ENCODE measurements around the gene UCN2. TPM values are rescaled to one million over a fixed set of nuclear protein-coding genes. Genes with fewer than 3 reads are reported as not detected.
"Not testable (repeated sequence)": the region's sequence is repeated elsewhere in the genome, so short reads cannot be mapped to it uniquely, and the experiment has no call there.

Gene UCN2
- total and polyA plus RNA-seq, 2 donors from 2014 or later = not detected

DNA sequence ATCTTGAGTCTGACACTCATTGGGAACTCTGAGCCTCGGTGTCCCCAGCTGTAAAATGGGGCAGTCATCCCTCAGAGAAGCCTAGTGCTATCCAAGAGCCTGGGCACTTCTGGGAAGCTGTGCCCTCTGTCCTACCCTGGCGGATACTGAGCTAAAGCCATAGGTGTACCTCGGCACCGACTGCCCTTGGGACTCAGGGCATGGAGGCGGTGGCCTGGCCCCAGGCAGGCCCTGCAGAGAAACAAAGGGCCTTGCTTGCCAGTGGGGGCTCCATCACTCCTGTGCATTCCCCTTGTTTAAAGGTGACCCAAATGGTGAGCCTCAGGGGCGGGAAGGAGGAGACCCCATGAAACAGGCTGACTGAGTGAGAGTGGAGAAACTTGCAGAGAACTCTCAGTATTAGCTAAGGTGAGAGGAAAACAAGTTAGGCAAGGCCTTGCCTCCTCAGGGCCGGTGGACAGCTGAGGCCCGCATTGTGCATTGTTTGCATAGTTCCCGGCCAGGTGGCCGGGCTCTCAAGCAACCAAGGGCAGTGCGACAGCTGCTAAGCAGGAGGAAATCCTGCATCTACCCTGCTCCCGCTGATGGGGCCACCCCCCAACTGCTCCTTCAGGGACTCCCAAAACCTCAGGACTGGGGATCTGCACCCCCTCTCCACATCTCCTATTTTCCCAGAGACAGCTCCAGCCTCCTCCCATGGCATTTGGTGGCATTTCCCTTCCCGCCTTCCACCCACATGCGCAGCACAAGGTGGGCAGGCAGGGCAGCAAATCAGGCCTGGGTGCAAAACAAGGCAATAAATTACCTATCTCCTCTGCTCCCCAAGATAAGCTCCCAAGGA, 11.2 kb downstream of the UCN2 start:
- DNase-seq (peak in 4 of 5 donors; percentile 27 to 51 (median 45)), FAIRE-seq (no peak)
- Histone ChIP-seq H3K27ac (ENCODE audit: low read depth in 2 of 2, low read length in 2 of 2) (no peak overlapping the region), H3K9ac (ENCODE audit: low read length in 3 of 3) (no peak overlapping the region), H3K36me3 (ENCODE audit: control insufficient read depth in 2 of 3, insufficient read depth in 3 of 3, low read length in 3 of 3) (no peaks in the 10 kb centered on the region), H3K9me3 (ENCODE audit: control insufficient read depth in 2 of 3, insufficient read depth in 1 of 3, low read length in 3 of 3) (no peaks in the 10 kb centered on the region), H3K4me3 (ENCODE audit: low read length in 3 of 3) (no peak overlapping the region), H3K4me1 (ENCODE audit: control insufficient read depth in 2 of 3, insufficient read depth in 2 of 3, low read depth in 1 of 3, low read length in 3 of 3) (peaks cover 0 to 3% (median 2%) of the 10 kb centered on the region in 3 donors), H3K27me3 (ENCODE audit: control insufficient read depth, insufficient read depth, low read length) (no peaks in the 10 kb centered on the region)
- TF ChIP-seq, protein P1, sequence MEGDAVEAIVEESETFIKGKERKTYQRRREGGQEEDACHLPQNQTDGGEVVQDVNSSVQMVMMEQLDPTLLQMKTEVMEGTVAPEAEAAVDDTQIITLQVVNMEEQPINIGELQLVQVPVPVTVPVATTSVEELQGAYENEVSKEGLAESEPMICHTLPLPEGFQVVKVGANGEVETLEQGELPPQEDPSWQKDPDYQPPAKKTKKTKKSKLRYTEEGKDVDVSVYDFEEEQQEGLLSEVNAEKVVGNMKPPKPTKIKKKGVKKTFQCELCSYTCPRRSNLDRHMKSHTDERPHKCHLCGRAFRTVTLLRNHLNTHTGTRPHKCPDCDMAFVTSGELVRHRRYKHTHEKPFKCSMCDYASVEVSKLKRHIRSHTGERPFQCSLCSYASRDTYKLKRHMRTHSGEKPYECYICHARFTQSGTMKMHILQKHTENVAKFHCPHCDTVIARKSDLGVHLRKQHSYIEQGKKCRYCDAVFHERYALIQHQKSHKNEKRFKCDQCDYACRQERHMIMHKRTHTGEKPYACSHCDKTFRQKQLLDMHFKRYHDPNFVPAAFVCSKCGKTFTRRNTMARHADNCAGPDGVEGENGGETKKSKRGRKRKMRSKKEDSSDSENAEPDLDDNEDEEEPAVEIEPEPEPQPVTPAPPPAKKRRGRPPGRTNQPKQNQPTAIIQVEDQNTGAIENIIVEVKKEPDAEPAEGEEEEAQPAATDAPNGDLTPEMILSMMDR (IDR thresholded peaks at IDR 0.05; ENCODE audit: borderline replicate concordance, extremely low read depth, insufficient read depth) = no peak
- intact Hi-C loops (cut with DNase I) = no loop called here

DNA sequence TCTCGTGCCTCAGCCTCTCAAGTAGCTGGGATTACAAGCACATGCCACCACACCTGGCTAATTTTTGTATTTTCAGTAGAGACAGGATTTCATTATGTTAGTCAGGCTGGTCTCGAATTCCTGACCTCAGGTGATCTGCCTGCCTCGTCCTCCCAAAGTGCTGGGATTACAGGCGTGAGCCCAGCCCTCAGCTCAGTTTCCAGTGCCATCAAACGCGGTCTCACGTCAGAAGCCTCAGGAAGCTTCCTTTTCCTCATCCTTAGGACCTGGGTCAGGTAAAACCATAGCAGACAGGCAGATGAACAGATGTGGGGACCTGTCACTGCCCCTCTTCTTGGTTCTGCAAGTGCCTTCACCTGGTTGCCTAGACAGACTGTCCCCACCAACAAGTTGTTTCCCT, 11.9 kb downstream of the UCN2 start:
- FAIRE-seq; H3K36me3 ChIP-seq (ENCODE audit: control insufficient read depth in 2 of 3, insufficient read depth in 3 of 3, low read length in 3 of 3); H3K9me3 ChIP-seq (ENCODE audit: control insufficient read depth in 2 of 3, insufficient read depth in 1 of 3, low read length in 3 of 3); intact Hi-C loops (cut with DNase I); H3K4me3 ChIP-seq (ENCODE audit: low read length in 3 of 3); H3K27me3 ChIP-seq (ENCODE audit: control insufficient read depth, insufficient read depth, low read length); H3K9ac ChIP-seq (ENCODE audit: low read length in 3 of 3); H3K4me1 ChIP-seq (ENCODE audit: control insufficient read depth in 2 of 3, insufficient read depth in 2 of 3, low read depth in 1 of 3, low read length in 3 of 3); H3K27ac ChIP-seq (ENCODE audit: low read depth in 2 of 2, low read length in 2 of 2): not testable (repeated sequence)
- peak in 1 of 5 donors; percentile 21 for DNase-seq

DNA sequence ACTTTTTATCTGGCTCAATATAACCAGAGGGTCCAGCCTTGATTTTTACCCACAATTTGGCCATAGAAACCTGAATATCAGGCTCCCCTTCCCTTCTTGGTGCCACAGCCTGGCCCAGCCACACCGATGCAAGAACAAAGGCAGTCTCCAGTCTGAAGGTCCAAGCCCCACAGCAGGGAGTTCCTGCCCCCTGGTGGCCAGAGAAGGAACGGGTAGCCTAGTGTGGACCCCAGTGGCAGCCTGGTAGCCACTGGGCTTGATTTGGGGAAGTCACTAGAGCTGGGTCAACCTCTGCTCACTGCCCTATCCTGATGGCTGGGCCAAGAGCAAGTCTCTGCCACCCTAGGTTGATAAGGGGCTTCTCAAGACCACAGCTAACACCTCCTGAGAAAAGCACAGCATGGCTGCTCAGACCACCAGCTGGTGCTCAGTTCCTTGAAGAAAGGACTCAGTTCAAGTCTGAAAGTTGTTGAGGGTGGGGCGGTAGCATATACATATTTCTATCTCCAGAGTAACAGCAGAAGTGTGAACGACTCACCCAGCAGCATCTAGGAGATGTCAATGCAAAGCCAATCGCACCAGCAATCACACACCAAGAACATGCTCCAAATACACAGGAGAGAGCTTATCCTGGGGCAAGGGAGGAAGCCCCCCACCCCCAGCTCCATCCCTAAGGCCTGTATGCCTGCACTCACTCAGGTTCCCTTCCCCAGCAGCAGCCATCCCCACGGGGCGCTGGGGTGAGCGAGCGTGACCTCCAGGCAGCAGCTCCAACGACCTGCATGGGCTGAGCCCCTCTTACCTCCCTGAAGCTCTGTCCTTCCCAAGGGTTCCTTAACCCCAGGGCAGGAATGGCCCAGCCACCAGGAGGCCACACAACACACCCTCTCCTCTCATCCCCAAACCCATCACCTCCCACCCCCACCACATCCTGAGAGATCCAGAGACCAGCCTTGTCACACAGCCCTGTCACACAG, 14.6 kb downstream of the UCN2 start:
- H3K27me3 ChIP-seq (ENCODE audit: control insufficient read depth, insufficient read depth, low read length) = no peaks in the 10 kb centered on the region
- no peak for FAIRE-seq
- intact Hi-C loops (cut with DNase I) = loop anchor here (5.0 kb wide), 1 partner anchor 87 kb away; no protein-coding TSS in a partner anchor

More for the DNA sequence above, 14.6 kb downstream of the UCN2 start:
- TF ChIP-seq, protein P1 (IDR thresholded peaks at IDR 0.05; ENCODE audit: borderline replicate concordance, extremely low read depth, insufficient read depth) = peak; percentile 95
- H3K9ac ChIP-seq (ENCODE audit: low read length in 3 of 3) = no peak overlapping the region
- H3K36me3 ChIP-seq (ENCODE audit: control insufficient read depth in 2 of 3, insufficient read depth in 3 of 3, low read length in 3 of 3) = peaks cover 0 to 2% (median 0%) of the 10 kb centered on the region in 3 donors
- no peak overlapping the region for H3K27ac ChIP-seq (ENCODE audit: low read depth in 2 of 2, low read length in 2 of 2)
- H3K4me3 ChIP-seq (ENCODE audit: low read length in 3 of 3) = no peak overlapping the region
- H3K9me3 ChIP-seq (ENCODE audit: control insufficient read depth in 2 of 3, insufficient read depth in 1 of 3, low read length in 3 of 3) = no peaks in the 10 kb centered on the region
- peaks cover 0 to 3% (median 0%) of the 10 kb centered on the region in 3 donors for H3K4me1 ChIP-seq (ENCODE audit: control insufficient read depth in 2 of 3, insufficient read depth in 2 of 3, low read depth in 1 of 3, low read length in 3 of 3)
- DNase-seq = peak; percentile 81 to 92 (median 88)

Data from kidney (tissue), 14 donors.